ENCODE data around the gene INMT. TPM values are rescaled to one million over a fixed set of nuclear protein-coding genes. Genes with fewer than 3 reads are reported as not detected.

Gene INMT
- total RNA-seq, 2 donors from 2014 or later, result 30.4 to 48.1 TPM

GRCh38 chr7:30788640-30789333 is 36.9 kb downstream of the INMT start:
- no peak overlapping the region for H3K27ac ChIP-seq
- H3K9me3 ChIP-seq, result no peaks in the 10 kb centered on the region
- WGBS, 2 donors, result 69 to 71% methylated on average over 11 of the region's 11 CpGs
- TF ChIP-seq CTCF (IDR thresholded peaks at IDR 0.05) (no peak), POLR2A (IDR thresholded peaks at IDR 0.05) (no peak)
- ATAC-seq, result no peak
- no peaks in the 10 kb centered on the region for H3K4me1 ChIP-seq
- no peak overlapping the region for H3K4me3 ChIP-seq
- intact Hi-C loops (cut with DNase I), result no loop called here
- no peaks in the 10 kb centered on the region for H3K27me3 ChIP-seq
- no peaks in the 10 kb centered on the region for H3K36me3 ChIP-seq (replicated peaks in 1 of 2; ENCODE audit: insufficient read depth in 1 of 2, low read depth in 2 of 2)
- no peak for DNase-seq

GRCh38 chr7:30789334-30789711 is 37.4 kb downstream of the INMT start:
- H3K4me1 ChIP-seq, result no peaks in the 10 kb centered on the region
- intact Hi-C loops (cut with DNase I), result no loop called here
- no peaks in the 10 kb centered on the region for H3K9me3 ChIP-seq
- no peaks in the 10 kb centered on the region for H3K27me3 ChIP-seq
- TF ChIP-seq CTCF (IDR thresholded peaks at IDR 0.05), result no peak
- TF ChIP-seq POLR2A (IDR thresholded peaks at IDR 0.05), result no peak
- ATAC-seq (peak; percentile 35), DNase-seq (peak in 1 of 4 donors; percentile 23)
- no peak overlapping the region for H3K27ac ChIP-seq
- 71 to 87% methylated on average over 3 of the region's 3 CpGs for WGBS, 2 donors
- no peaks in the 10 kb centered on the region for H3K36me3 ChIP-seq (replicated peaks in 1 of 2; ENCODE audit: insufficient read depth in 1 of 2, low read depth in 2 of 2)
- no peak overlapping the region for H3K4me3 ChIP-seq

GRCh38 chr7:30790356-30790755 is 38.4 kb downstream of the INMT start:
- no peak for ATAC-seq
- no peak for TF ChIP-seq CTCF (IDR thresholded peaks at IDR 0.05)
- no peak for TF ChIP-seq POLR2A (IDR thresholded peaks at IDR 0.05)

GRCh38 chr7:30791114-30791513 is 39.2 kb downstream of the INMT start:
- peaks cover 6% of the 10 kb centered on the region for H3K4me1 ChIP-seq
- no peaks in the 10 kb centered on the region for H3K9me3 ChIP-seq
- ATAC-seq (no peak), DNase-seq (no peak)
- no peak overlapping the region for H3K27ac ChIP-seq
- TF ChIP-seq CTCF (IDR thresholded peaks at IDR 0.05), result no peak
- TF ChIP-seq POLR2A (IDR thresholded peaks at IDR 0.05), result no peak
- no peak overlapping the region for H3K4me3 ChIP-seq
- H3K27me3 ChIP-seq, result no peaks in the 10 kb centered on the region
- intact Hi-C loops (cut with DNase I), result no loop called here
- H3K36me3 ChIP-seq (replicated peaks in 1 of 2; ENCODE audit: insufficient read depth in 1 of 2, low read depth in 2 of 2), result no peaks in the 10 kb centered on the region
- WGBS, 2 donors, result 72 to 81% methylated on average over 9 to 10 of the region's 10 CpGs

More at GRCh38 chr7:30790356-30790755, 38.4 kb downstream of the INMT start:
- intact Hi-C loops (cut with DNase I), result no loop called here
- H3K27me3 ChIP-seq, result no peaks in the 10 kb centered on the region
- no peak overlapping the region for H3K4me3 ChIP-seq
- peaks cover under 1% of the 10 kb centered on the region for H3K4me1 ChIP-seq
- no peaks in the 10 kb centered on the region for H3K9me3 ChIP-seq
- H3K27ac ChIP-seq, result no peak overlapping the region
- H3K36me3 ChIP-seq (replicated peaks in 1 of 2; ENCODE audit: insufficient read depth in 1 of 2, low read depth in 2 of 2), result no peaks in the 10 kb centered on the region
- 92 to 95% methylated on average over 4 of the region's 4 CpGs for WGBS, 2 donors
- no peak for DNase-seq

Data from body of pancreas (tissue), 4 donors.